GM19463 (cell line): ENCODE data around the gene TNFSF8.

Source experiments
- ATAC-seq: cut with Tn5 transposase; IDR thresholded peaks from one replicate; pipeline ENCODE4 v1.9.1; 2021; ENCODE audit warnings: mild to moderate bottlenecking, moderate library complexity; ENCODE audit not compliant: unreplicated experiment

Gene TNFSF8

DNA sequence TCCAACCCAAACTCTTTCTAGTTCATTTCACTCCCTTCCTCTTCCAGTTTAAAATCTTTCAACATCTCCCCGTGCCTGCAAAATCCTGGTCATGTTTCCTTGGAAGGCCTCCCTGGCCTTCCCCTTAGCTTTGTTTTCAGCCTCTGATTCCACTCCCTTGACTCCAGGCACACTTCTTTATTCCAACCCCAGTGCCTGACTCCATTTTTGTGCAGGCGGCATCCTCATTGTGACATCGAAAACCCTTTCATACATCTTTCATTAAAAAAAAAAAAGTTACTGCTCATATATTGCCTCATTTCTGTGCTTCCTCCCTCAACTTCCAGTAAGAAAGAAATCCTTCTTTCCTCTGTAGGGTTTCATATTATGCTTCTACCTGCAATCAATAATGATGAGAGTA is 7.1 kb upstream of the TNFSF8 start:
- ATAC-seq: no peak

DNA sequence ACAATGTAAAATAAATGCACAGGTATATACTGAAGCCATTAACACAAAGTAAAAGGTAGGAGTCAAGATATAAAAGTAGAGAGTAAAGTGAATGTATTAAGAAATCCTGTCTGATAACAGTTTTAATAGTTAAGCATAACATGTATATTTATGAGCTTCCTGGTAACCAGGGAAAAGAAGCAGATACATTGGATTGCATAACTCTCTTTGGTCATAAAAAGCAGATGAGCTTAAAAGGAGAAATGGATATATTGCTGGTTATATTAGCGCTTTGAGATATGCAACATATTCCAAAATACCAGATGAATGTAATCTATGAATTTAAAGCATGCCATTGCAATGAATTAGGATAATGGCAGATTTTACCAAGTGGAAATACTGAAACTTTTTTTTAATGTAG is 6.2 kb upstream of the TNFSF8 start:
- ATAC-seq: no peak

DNA sequence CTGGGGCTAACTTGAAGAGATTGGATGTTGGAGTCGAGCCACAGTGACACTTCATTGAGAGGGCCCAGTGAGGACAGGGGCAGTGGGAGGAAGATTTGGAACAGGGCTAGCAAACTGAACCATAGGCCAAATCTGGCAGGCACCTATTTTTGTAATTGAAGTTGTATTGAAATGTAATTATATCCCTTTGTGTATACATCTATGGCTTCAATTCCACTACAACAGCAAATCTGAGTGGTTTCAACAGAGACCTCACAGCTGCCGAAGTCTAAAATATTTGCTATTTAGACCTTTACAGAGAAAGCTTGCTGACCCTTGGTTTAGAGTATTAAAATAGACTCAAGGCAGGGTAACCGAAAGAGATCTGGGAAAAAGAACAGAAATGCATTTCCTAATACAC is 4.7 kb upstream of the TNFSF8 start:
- no peak for ATAC-seq

DNA sequence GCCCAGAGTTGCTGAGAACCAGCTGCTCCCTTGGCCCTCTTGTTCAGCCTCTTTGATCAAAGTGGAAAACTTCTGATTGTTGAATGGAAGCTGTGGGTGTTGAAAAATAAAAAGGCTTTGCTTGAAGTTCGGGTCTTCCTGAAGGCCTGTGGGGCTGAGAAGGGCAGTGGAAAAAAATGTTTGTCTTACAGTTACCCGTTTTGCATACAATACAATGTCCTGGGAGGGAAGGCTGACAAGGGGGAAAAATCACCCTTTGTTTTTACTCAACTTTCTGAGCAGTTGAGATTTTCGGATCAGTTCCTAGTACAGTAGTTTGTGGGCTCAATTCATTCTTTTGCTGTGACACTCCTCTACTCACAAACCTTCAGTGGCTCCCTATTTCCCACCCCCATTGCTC is 2.1 kb upstream of the TNFSF8 start:
- ATAC-seq: no peak

DNA sequence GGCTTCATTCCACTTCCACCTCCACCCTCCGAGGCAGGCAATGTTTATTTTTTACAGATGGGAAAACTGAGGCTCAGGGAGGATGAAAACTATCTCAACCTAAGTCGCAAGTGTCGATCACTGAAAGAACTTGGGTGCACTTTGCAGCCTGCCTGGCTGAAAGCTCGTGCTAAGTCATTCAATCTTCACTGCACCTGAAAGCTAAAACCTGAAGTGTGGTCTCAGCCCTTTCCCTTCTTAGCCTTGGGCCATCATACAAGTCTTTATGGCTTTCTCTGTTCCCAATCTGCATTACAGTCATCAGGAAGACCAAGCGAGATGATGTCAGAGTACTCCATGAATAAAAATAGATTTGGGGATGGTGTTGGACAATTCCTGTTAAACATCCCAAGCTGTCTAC is 1.0 kb upstream of the TNFSF8 start:
- ATAC-seq: no peak

DNA sequence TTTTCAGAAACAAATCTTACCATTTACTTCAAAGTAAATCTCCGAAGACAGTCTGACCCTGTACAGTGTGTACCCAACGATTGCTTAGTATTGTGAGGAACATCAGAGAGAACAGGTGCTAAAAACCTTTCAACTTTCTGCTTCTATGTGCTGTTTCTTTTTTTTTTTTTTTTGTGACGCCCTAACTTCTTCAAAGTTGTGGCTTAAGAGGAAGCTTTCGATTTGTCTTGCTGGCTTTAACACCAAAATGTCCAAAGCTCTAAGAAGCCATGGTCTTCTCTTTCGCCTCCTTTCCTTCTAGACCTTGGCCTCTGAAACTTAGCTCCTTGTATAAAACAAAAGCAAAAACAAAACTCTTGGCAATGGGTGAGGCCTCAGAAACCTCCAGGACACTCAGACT is 1.2 kb downstream of the TNFSF8 start:
- no peak for ATAC-seq

DNA sequence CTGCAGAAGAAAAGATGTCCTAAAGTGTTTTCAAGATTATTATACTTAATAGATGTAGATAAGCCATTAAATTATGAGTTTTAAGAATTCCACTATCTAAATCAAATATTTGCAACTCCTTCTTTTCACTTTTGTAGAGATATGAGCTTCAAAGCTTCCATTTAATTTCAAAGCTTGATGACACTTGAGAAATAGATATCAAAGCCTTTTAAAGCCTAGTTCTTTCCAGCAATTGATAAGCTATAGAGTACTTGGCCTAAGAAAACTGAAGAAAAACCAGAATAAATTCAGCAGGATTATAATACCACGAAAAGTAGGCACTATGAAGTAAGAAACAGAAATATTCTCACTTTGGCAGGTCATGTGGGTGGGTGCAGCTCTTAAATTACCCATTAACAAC is 1.7 kb downstream of the TNFSF8 start:
- ATAC-seq: no peak

DNA sequence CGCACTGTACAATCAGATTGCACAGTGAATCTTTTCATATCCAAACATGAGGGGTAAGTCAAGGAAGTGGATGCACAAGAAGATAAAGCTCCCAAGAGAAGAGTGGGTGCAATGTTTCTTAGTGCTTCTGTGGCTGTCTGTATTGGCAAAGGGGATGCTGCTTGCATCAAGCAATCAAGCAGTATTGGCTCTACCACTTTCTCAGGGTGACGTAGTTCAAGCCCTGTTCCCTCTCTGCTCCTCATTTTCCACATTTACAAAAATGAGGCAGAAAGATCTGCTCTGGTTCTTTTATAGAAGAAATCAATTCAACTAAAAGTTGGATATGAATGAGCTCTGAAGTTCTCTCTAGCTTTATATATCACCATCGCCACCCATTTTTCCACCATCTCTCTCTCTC is 2.3 kb downstream of the TNFSF8 start:
- ATAC-seq: no peak

DNA sequence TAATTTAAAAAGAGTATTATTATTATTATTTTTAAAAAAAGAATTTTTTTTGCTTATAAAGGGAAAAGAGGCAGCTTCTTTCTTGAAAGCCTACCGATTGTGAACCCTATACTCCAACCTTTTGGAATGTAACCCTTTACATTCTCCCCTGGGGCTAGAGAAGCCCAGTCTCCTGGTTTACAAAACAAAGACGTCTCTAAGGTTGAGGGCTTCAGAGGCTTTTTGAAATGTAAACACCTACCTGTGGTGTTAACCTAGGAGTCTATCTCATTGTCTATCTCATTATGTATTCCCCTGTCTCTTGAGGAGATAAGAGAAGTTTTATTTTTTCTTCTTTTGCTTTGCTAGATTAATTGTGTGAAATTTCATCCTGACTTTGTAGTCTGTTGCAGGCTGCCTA is 4.7 kb downstream of the TNFSF8 start:
- ATAC-seq: no peak

DNA sequence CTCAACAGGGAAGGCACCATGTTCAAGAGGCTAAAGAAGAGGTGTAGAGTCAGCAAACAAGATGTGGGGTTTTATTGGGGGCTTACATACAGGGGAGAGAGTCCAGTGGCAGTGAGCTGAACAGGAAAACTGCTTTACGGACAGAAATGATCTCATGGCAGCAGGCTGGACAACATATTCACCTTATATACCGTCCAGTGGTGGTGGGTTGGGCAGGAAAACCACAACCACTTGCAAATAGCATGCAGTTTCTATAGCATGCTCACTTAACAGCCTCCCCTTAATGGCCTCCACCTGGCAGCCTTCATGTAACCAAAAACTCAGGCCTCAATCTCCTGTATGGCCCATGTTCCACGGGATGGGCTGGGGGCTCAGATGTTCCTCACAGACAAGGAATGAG is 5.4 kb downstream of the TNFSF8 start:
- ATAC-seq: no peak

DNA sequence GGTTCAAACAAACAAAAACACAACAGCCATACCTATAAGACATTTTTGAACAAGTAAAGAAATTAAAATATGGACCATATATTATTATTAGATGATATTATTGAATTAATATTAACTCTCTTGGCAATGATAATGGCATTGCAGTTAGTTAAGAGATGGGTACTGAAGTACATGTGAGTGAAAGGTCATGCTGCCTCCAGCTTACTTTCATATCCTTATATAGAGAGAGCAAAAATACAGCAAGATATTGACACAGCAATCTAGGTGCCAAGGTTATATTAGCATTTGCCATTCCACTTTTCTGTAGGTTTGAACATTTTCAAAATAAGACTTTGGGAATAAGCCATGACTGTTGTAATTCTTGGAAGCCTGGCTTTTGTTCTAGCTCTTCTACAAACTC is 6.1 kb downstream of the TNFSF8 start:
- no peak for ATAC-seq

DNA sequence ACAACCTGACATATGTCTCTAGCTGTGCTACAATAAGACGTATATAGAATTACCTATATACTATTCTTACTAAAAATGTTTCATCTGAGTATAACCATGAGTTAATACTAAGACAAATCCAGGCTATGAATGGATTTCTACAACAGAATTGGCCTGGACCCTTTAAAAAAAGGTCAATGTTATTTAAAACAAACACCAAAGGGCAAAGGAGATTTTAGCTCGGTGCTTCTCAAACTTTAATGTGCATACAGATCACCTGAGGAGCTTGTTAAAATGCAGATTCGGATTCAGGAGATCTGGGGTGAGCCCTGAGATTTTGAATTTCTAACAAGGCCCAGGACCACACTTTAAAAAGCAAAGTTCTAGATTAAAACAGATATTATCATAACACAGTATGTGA is 6.5 kb downstream of the TNFSF8 start:
- no peak for ATAC-seq

DNA sequence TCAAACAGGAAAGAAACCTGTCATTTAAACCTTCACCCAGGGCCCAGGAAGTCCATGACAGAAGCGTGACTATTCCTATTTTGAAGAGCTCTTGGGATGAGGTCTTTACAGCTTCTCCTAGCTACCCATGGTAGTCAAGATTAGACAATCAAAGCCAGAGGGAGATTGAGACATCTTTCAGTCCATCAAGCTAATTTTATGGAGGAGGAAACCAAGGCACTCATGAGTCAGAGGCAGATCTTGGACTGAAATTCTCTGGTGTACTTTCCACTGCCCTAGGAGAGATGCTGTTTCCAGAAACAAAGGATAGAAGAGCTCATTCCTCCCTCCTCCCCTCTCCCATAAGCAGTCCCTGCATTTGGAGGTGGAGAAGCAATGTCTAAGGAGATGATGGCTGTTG is 9.2 kb downstream of the TNFSF8 start:
- no peak for ATAC-seq

DNA sequence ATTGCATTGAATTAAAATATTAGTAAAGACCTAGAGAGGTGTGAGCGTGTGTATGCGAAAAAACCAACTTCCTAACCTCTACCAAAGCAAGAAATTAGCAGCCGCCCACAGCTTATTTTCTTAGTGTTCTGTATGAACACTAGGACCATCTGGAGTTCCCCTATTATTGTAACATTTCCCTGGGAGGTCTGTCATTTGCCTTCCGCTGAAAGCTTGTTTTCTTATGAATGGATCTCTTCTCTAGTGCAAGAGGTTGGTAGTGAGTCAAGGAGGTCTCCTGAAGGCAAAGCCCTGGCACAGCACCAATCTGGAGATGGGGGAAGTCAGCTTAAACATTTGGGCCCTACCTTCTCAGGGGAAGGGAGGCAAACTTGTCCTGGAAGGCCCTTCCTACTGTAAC is 10.8 kb downstream of the TNFSF8 start:
- ATAC-seq: no peak

DNA sequence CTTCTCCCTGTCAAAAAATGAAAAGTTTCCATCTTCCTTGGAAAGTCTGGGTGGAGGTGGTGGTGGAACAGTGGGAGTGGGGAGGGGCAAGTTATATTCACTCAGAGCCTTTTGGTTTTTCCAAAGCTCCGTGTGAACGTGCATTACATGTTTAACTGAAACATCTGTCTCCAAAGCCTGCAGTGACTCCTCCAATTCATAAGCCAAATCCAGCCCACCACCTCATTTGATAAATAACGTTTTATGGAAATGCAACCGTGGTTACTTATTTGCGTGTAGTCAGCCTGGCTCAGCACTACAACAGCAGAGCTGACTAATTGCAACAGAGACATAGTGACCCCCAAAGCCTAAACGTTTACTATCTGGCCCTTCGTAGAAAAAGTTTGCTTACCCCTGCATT is 13.9 kb downstream of the TNFSF8 start:
- ATAC-seq: no peak

DNA sequence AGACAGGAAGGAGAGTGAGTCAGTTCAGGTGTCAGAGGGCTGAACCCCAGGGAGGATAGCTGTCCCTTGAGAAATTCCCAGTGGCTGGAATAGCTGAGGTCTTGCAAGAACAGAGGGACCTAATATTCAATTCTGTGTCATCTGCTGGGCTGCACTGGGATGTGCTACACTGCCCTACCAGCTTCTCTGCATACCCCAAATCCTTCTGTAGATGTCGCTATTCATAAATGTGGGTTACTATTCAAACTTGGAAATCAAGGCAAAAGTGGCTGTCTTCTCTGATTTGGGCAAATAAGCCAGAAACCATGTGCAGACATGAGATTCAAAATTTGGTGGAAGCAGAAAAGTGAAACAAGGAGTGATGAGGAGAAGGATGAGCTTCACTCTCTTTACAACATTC is 16.3 kb downstream of the TNFSF8 start:
- no peak for ATAC-seq

DNA sequence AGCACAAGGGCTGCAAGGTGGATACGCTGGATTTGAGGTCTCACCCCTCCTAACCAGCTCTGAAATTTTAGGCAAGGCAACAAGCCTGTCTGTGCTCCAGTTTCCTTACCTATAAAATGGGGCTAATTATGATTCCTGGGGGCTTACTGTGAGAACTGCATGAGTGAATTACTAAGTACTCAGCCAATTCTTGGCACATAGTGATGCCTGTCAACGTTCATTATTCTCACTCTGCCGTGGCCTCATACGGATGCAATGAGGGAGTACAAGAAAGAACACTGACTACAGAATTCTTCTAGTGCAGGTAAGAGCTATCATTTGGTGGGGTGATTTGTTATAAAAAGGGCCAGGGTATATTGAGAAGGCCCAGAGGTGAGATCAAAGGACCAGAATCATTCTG is 16.7 kb downstream of the TNFSF8 start:
- ATAC-seq: no peak

DNA sequence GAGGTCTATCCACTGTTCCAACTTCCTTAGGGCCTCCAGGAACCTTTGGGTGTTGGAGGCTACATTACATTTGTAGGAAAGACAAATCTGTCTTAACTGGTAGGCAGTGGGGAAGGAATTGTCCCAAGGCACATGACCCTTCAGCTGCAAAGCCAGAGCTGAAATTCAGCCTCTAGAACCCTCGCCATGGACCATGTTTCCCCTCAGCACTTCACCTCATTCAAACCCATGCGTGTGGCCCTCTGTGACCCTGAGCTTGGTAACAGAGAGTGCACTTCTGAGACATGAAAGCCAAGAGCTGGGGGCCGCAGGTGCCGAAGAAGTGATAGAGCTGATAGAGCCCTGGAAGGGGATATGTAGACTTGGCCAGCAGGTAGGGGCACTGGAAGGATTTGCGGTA is 17.2 kb downstream of the TNFSF8 start:
- no peak for ATAC-seq

DNA sequence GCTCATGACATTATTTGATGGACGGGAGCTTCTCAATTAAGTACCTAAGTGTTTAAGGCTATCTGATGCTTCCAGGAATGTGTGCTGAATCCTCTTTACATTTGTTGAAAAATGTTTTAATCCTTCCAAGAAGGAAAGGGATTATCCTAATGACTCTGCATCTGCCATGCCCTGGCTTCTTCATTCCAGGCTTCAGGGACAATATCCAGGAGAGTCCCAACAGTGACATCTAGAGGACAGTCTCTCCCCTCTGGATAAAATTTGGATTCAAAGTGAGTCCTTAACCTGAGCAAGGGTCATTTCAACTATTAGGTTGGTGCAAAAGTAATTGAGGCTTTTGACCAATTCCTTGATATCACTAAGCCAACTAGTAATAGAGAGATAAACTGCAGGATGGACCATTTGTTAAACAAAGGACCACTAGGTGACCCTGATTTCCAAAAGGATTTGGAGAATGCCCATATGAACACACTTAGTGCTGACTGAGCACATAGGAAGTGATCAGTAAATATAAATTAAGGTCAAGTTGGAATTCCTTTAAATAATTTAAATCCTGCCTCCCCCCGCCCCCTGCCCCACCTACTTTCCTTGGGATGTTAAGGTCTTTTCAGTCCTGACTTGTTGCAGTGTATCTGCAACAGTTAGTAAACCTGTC is 19.1 kb downstream of the TNFSF8 start:
- ATAC-seq: no peak

DNA sequence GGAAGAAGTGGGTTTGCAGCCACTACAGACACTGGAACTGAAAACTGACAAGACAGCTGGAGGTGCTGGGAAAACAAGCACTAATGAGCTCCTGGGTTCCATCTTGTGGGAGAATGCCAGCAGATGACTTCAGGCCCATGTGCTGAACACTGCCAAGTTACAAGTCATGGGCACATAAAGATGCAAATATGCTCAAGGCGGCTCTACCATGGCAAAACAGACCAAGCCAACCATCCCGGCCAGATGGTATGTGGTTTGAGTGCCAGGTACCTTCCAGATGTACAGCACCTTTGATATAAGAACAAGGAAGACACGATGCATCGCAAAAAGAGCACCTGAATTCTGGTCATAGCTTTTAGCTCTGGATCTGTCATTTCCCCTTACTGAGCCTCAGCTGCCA is 19.9 kb downstream of the TNFSF8 start:
- no peak for ATAC-seq

DNA sequence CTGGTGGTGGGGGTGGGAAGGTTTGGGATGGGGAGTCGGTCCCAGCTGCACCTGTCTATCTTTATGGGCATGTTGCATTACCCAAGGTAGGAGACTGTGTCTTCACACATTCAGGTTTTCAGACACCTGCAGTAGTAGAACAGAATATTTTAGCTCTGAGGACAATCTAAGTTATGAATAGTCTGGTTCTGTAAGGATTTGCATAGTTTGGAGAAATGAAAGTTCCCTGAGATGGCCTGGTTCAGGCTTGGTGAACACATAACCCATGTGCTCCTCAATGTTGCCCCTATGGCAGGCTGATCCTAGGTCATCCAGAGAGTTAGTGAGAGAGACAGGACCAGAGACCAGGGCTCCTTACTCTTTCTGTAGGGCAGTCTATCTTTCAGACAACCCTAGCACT is 20.7 kb downstream of the TNFSF8 start:
- ATAC-seq: no peak

DNA sequence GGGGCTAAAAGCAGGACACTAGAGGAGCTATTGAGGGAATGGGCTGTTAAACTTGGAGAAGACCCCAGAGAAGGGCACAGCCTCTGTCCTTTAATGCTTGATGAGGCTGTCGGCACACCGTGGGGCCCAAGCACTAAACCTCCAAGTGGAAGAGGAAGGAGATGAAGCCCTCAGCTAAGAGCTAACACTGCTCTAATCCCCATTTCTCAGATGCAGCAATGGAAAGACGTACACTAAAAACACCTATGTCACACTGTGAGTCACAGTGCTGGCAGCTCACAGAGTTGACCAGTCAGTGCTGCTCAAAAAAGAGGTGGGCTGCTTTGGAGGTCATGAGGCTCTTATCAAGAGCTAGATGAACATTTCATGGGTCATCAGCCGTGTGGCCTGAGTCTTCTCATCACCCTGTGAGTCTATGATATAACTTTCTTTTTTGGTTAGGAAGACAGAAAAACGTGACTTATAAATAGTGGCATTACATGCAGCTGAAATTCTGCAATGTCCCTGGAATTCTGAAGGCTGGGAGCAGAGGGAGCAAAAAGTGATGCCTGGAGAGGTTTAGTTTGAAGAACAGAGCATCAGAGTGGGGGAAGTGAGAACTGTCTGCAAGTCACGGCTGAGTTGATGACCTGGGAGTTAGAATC is 21.5 kb downstream of the TNFSF8 start:
- peak; percentile 15 for ATAC-seq

DNA sequence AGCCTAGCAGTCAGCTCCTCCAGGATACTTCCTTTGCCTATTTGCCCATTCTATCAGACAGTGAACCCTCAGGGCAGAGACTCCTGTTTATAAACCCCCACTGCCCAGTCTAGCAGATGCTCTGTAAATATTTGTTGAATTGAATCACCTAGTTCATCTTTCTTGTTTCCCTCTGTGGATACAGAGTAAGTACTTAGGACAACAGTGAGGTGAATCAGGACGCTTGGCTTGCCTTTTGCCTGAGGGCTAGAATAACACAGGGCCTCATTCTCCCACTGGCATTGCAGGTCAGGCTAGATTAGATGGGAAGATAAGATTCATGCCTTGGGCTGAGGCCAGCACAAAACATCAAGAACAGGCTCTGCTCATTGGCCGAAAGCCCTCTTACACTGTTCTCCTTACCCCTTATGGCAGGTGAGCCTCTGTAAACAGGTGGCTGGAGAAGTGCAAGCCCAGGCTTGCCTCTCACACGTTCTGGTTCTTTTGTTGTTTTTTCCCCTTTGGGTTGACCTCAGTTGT is 22.2 kb downstream of the TNFSF8 start:
- peak; percentile 41 for ATAC-seq
